WTC11 (cell line): ENCODE measurements around the gene CCDC12. TPM values are rescaled to one million over a fixed set of nuclear protein-coding genes. Genes with fewer than 3 reads are reported as not detected.

Source experiments
- ATAC-seq: fragments of 200-7000 bp; cut with Tn5 transposase; 2 replicates; pipeline ENCODE4 v1.10.0; 2021; ENCODE audit warnings: mild to moderate bottlenecking, moderate library complexity
- CTCF ChIA-PET: fragments of 300-600 bp; sonication (Branson Sonifier 250); formaldehyde crosslinking; loops from one replicate; lab custom pipeline; 2021; ENCODE audit warnings: antibody characterized with exemption; lab: Charles Lee
- POLR2A ChIA-PET: fragments of 350-600 bp; sonication (Branson Sonifier 250); formaldehyde crosslinking; loops from one replicate; lab custom pipeline; 2021; ENCODE audit warnings: antibody characterized with exemption; lab: Charles Lee
- DNase-seq: peaks from one replicate; pipeline ENCODE4 v3.0.0; 2021; ENCODE audit warnings: low spot score
- H3K27ac Mint-ChIP-seq: 2 replicates; pipeline ENCODE4 v1.8.0; 2021; ENCODE audit warnings: mixed read lengths
- H3K27me3 Mint-ChIP-seq: 2 replicates; pipeline ENCODE4 v1.8.0; 2021; ENCODE audit warnings: low read depth, mild to moderate bottlenecking, moderate library complexity, mixed read lengths
- H3K36me3 Mint-ChIP-seq: 2 replicates; pipeline ENCODE4 v1.8.0; 2021; ENCODE audit warnings: mixed read lengths
- H3K4me1 Mint-ChIP-seq: 2 replicates; pipeline ENCODE4 v1.8.0; 2022; ENCODE audit warnings: mixed read lengths
- H3K4me3 Mint-ChIP-seq: 2 replicates; pipeline ENCODE4 v1.8.0; 2021; ENCODE audit warnings: mild to moderate bottlenecking, moderate library complexity, mixed read lengths
- H3K9me3 Mint-ChIP-seq: 2 replicates; pipeline ENCODE4 v1.8.0; 2021; ENCODE audit warnings: mixed read lengths
- AFF4 ChIP-seq: sonication (generic); formaldehyde crosslinking; IDR thresholded peaks from 2 replicates; pipeline ENCODE4 v1.8.1; 2023; ENCODE audit warnings: mild to moderate bottlenecking, missing genetic modification reagents, borderline replicate concordance
- AR ChIP-seq: fragments of 250-450 bp; sonication (Bioruptor Pico); IDR thresholded peaks from 2 replicates; pipeline ENCODE4 v1.9.0; 2021; ENCODE audit warnings: mild to moderate bottlenecking
- CTCF ChIP-seq: fragments of 200-600 bp; IDR thresholded peaks from 2 replicates; pipeline ENCODE4 v1.8.0; 2022; ENCODE audit warnings: antibody characterized with exemption
- E2F1 ChIP-seq: sonication (generic); formaldehyde crosslinking; IDR thresholded peaks from 2 replicates; pipeline ENCODE4 v1.8.0; 2022; ENCODE audit warnings: mild to moderate bottlenecking, missing genetic modification reagents
- E2F4 ChIP-seq: sonication (generic); formaldehyde crosslinking; IDR thresholded peaks from 2 replicates; pipeline ENCODE4 v1.8.1; 2022; ENCODE audit warnings: low read depth, mild to moderate bottlenecking, moderate library complexity, missing genetic modification reagents, borderline replicate concordance
- GABPB1 ChIP-seq: sonication (generic); formaldehyde crosslinking; IDR thresholded peaks from 2 replicates; pipeline ENCODE4 v1.8.1; 2023; ENCODE audit warnings: mild to moderate bottlenecking, missing genetic modification reagents
- JUN ChIP-seq: sonication (generic); formaldehyde crosslinking; IDR thresholded peaks from 2 replicates; pipeline ENCODE4 v1.8.0; 2023; ENCODE audit warnings: mild to moderate bottlenecking, missing genetic modification reagents
- MAX ChIP-seq: sonication (generic); formaldehyde crosslinking; IDR thresholded peaks from 2 replicates; pipeline ENCODE4 v1.8.0; 2022; ENCODE audit warnings: mild to moderate bottlenecking, missing genetic modification reagents
- MYBL2 ChIP-seq: sonication (generic); formaldehyde crosslinking; IDR thresholded peaks from 2 replicates; pipeline ENCODE4 v1.8.1; 2023; ENCODE audit warnings: mild to moderate bottlenecking, moderate library complexity, missing genetic modification reagents
- SP1 ChIP-seq: sonication (generic); formaldehyde crosslinking; conservative IDR thresholded peaks from 2 replicates; pipeline ENCODE4 v1.8.1; 2022; ENCODE audit warnings: missing genetic modification reagents
- ZNF121 ChIP-seq: sonication (generic); formaldehyde crosslinking; IDR thresholded peaks from 2 replicates; pipeline ENCODE4 v1.8.0; 2023; ENCODE audit warnings: missing genetic modification reagents
- ZNF281 ChIP-seq: sonication (generic); formaldehyde crosslinking; IDR thresholded peaks from 2 replicates; pipeline ENCODE4 v1.8.0; 2023; ENCODE audit warnings: mild to moderate bottlenecking, missing genetic modification reagents
- ZNF416 ChIP-seq: fragments of 250-450 bp; sonication (Bioruptor Pico); IDR thresholded peaks from 2 replicates; pipeline ENCODE4 v1.9.0; 2021; ENCODE audit warnings: mild to moderate bottlenecking, inconsistent platforms
- ZNF425 ChIP-seq: fragments of 250-450 bp; sonication (Bioruptor Pico); conservative IDR thresholded peaks from 2 replicates; pipeline ENCODE4 v1.9.0; 2021; ENCODE audit warnings: mild to moderate bottlenecking
- total RNA-seq: library from RNA; stranded (reverse); gene quantifications from 3 replicates; pipeline ENCODE4 v1.2.3, GENCODE V29; 2021

The CCDC12 gene
- total RNA-seq, 1 experiment from 2014 or later: 59.1 TPM

GRCh38 chr3:46946856-46947545, 29.5 kb downstream of the CCDC12 start:
- Mint-ChIP-seq H3K27me3 (no peaks in the 10 kb centered on the region), H3K9me3 (no peaks in the 10 kb centered on the region), H3K27ac (peak overlapping the region; percentile 24; the same call in 1 of the 2 replicates), H3K4me3 (no peak overlapping the region), H3K36me3 (peaks cover 3% of the 10 kb centered on the region; the same call in 1 of the 2 replicates), H3K4me1 (peaks cover 72% of the 10 kb centered on the region)
- ChIA-PET CTCF (interaction anchor here (0.6 to 1.7 kb wide), 5 partner anchors 11 to 37 kb away, joined by 3 to 6 read pairs (median 3); no protein-coding TSS in a partner anchor), POLR2A (no interaction called here)
- no peak for ATAC-seq
- no peak for DNase-seq
- TF ChIP-seq GABPB1 (CRISPR knock-in tag) (0 out of 2 replicates have a peak, but pooled peaks have one; percentile 12), SP1 (CRISPR knock-in tag) (no peak)

- ATAC-seq (no peak), DNase-seq (no peak)
- H3K4me3 Mint-ChIP-seq: no peak overlapping the region
- H3K4me1 Mint-ChIP-seq: peaks cover 72% of the 10 kb centered on the region
- H3K27ac Mint-ChIP-seq: peak overlapping the region; percentile 39; the same call in 1 of the 2 replicates
- H3K27me3 Mint-ChIP-seq: no peaks in the 10 kb centered on the region
- CTCF ChIA-PET: interaction anchor here (1.2 to 1.7 kb wide), 2 partner anchors 11 to 23 kb away, joined by 5 to 6 read pairs; no protein-coding TSS in a partner anchor
- H3K36me3 Mint-ChIP-seq: peaks cover 3% of the 10 kb centered on the region; the same call in 1 of the 2 replicates
- TF ChIP-seq ZNF281 (CRISPR knock-in tag) (no peak), E2F1 (CRISPR knock-in tag) (no peak), AR (CRISPR knock-in tag) (no peak), MYBL2 (CRISPR knock-in tag) (no peak), ZNF416 (CRISPR knock-in tag) (no peak), JUN (CRISPR knock-in tag) (no peak), AFF4 (CRISPR knock-in tag) (no peak), ZNF425 (CRISPR knock-in tag) (no peak), MAX (CRISPR knock-in tag) (no peak), E2F4 (no peak), ZNF121 (CRISPR knock-in tag) (no peak), CTCF (no peak)
- POLR2A ChIA-PET: no interaction called here
- no peaks in the 10 kb centered on the region for H3K9me3 Mint-ChIP-seq
These were observed 30.1 kb downstream of the CCDC12 start for GRCh38 chr3:46946416-46946815.
